ENCODE measurements around the gene PYM1.
"Not testable (repeated sequence)": the region's sequence is repeated elsewhere in the genome, so short reads cannot be mapped to it uniquely, and the experiment has no call there.

Gene PYM1

DNA sequence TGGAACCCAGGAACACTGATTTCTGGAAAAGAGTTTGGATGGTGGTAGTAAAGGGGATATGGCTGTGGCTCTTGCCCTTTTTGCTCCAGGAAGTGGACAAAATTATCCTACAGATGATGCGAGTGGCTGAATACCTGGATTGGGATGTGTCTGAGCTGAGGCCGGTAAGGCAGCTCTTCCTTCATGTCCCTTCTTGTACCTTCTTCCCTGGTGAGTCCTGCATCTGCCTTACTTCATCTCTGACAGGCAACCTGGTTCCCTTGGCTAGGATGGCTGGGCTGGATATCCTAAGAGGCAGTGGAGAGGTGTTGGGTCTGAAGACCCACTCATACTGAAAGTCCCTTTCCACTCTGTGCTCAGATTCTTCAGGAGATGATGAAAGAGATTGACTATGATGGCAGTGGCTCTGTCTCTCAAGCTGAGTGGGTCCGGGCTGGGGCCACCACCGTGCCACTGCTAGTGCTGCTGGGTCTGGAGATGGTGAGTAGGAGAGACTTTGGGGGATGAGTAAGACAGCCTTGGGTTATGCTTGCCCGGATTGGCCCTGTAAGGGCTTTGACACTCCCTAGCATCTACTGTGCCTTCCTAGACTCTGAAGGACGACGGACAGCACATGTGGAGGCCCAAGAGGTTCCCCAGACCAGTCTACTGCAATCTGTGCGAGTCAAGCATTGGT lies 11.3 kb upstream of the PYM1 start:
- no peak for DNase-seq

GRCh38 chr12:55937981-55938380 lies 10.3 kb upstream of the PYM1 start:
- no peak for DNase-seq

- no peak for DNase-seq
Observed at GRCh38 chr12:55935738-55936151, 8.1 kb upstream of the PYM1 start.

DNA sequence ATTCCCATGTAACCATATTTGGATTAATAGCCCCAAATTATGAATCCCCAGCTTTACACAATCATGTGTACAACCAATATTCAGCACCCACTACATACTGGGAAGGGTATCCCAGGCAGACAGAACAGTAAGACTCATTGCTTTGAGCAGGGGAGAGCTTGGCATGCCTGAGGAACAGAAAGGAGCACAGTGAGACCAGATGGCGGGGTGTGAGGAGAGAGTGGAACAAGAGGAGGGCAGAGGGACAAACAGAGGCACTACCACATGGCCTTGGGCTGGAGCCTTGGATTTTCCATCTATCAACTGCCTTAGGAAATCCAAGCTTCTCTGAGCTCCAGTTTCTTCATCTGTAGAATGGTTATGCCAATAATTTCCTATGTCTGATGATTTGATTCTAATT lies 7.1 kb upstream of the PYM1 start:
- DNase-seq = no peak

- no peak for DNase-seq
Observed at GRCh38 chr12:55933799-55934742, 6.4 kb upstream of the PYM1 start.

- DNase-seq = no peak
Observed at GRCh38 chr12:55933169-55933798, 5.6 kb upstream of the PYM1 start.

- DNase-seq = no peak
Observed at GRCh38 chr12:55932551-55932910, 4.8 kb upstream of the PYM1 start.

GRCh38 chr12:55931780-55932550 lies 4.3 kb upstream of the PYM1 start:
- DNase-seq = no peak

DNA sequence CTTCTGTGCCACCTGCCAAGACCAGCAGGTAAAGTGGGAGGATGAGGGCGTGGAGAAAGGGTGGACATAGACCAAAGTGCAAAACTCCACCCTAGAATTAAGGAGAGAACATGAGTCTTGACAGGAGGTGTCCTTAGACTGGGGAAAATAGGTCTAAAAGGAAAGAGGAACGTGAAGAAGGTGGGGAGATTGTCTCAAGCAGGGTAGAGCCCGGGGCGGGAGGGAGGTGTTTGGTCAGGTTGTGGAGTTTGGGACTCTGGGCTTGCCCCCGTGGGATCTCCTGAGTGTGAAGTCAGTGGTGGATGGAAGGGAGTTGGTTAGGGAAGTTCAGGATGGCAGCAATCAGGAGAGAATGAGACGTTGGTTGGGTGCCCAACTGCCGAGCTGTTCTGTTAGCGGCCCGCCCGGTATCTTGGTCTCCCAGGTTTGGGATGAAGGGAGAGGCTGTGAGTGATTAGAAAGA lies 3.7 kb upstream of the PYM1 start:
- DNase-seq = no peak

DNA sequence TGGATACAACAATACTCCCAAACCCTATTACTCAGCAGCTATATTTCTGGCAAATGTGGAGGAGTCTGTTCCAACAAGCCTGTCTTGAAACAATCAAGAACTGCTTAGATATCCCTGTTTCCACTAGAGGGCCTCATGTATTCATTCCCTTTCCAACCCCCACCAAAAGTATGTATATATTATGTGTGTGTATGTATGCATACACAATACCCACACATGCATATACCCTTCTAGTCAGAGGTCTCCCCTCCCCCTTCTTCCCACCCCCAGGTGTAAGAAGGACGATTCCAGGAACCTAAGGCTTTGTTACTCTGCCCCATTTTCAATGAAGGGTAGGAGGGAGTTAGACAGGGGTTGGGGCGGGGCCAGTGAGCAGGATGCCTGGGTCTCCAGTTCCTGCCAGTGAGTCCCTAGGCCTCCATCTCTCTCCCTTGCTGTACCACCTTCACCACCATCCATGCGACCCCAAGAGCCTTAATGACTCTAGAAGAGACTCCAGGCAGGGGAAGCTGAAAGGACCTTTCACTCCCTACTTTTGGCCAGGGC lies 3.1 kb upstream of the PYM1 start, which contains the start of gene DGKA:
DGKA (plus strand) TSS at position 392 of the 546 bp plus-strand sequence. CDS start 5,342 bp downstream, outside the sequence.
- DNase-seq = no peak

DNA sequence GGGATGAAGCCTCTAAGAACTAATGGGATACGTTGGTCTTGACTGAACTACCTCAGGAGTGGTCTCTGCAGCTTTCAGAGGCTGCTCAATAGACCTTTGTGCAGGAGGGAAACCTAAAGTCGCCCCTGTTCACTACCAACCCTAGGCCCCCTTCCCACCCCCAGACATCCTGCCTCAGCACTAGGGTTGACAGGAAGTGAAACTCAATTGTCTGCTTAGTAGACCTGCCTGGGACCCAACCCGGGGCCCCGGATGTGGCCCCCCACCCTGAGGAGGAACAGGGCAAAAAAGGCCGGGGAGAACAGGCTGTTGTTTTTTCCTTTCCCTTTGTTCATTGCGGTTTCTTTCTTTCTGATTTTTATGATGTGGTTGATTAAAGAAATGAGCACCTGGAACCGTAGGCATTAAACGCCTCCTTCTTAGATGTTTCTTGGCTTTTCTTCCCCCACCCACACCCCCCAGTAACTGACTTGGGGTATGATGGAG lies 1.7 kb upstream of the PYM1 start:
- no peak for DNase-seq

GRCh38 chr12:55926738-55927587 lies 731 bp downstream of the PYM1 start:
- DNase-seq = no peak

GRCh38 chr12:55925870-55926737 lies 1.6 kb downstream of the PYM1 start:
- no peak for DNase-seq

GRCh38 chr12:55925371-55925770 lies 2.3 kb downstream of the PYM1 start:
- DNase-seq = no peak

- not testable (repeated sequence) for DNase-seq
Observed at GRCh38 chr12:55923648-55924047, 4.0 kb downstream of the PYM1 start.

DNA sequence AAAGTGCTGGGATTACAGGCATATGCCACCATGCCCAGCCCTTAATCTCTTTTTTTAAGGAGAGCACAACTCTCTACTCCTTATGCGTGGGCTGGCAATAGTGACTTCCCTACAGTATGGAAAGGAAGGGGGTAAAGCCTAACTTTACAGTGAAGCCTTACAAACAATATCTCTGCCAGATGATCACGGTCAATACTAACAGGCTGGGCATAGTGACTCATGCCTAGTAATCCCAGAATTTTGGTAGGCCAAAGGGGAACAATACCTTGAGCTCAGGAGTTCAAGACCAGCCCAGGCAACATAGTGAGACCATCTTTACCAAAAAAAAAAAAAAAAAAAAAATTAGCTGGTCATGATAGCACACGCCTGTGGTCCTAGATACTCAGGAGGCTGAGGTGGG lies 5.6 kb downstream of the PYM1 start:
- no peak for DNase-seq

DNA sequence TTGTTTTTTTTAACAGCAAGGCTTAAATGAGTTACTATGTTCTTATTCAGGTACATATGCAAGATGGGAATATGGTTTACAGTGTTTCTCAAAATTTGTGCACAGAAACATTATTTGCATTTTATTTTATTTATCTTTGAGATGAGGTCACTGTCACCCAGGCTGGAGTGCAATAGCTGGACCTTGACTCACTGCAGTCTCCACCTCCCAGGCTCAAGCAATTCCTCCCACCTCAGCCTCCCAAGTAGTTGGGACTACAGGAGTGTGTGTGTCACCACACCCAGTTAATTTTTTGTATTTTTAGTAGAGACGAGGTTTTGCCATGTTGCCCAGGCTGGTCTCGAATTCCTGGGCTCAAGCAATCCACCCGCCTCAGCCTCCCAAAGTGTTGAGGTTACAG lies 8.7 kb downstream of the PYM1 start:
- DNase-seq = not testable (repeated sequence)

GRCh38 chr12:55915482-55915859 lies 12.2 kb downstream of the PYM1 start:
- DNase-seq = no peak

- no peak for DNase-seq
Observed at GRCh38 chr12:55912908-55913307, 14.8 kb downstream of the PYM1 start.

GRCh38 chr12:55909513-55909884 lies 18.2 kb downstream of the PYM1 start:
- DNase-seq = no peak

Measured in cortex of kidney (tissue), 1 donor.